Measurements from ENCODE around the gene CIP2A.

CIP2A gene

DNA sequence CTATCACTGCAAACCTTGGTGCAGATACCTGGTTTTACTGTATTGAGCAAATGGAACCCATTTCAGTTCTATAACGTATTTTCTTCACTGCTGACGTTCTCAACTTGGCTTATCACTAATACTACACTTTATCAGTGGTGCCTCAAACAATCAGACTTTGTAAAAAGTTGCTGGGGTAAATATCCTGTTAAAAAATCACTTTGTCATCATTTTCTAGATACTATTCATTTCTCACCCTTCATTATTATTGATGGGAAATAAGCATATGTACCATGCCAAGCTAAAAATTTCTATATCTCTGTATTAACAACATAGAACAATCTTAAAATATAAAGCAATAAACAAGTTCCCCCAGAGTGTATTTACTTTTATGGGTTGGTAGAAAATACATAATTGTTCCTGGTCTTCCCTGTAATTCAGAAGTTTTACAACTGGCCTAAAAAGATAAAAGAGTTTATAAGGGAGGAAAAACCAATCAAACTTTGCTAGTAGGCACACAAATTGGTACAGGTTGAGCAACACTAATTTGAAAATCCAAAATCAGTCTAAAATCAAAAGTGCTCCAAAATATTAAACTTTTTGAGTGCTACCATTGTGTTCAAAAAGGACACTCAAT is 33.2 kb downstream of the CIP2A start:
- DNase-seq = no peak

DNA sequence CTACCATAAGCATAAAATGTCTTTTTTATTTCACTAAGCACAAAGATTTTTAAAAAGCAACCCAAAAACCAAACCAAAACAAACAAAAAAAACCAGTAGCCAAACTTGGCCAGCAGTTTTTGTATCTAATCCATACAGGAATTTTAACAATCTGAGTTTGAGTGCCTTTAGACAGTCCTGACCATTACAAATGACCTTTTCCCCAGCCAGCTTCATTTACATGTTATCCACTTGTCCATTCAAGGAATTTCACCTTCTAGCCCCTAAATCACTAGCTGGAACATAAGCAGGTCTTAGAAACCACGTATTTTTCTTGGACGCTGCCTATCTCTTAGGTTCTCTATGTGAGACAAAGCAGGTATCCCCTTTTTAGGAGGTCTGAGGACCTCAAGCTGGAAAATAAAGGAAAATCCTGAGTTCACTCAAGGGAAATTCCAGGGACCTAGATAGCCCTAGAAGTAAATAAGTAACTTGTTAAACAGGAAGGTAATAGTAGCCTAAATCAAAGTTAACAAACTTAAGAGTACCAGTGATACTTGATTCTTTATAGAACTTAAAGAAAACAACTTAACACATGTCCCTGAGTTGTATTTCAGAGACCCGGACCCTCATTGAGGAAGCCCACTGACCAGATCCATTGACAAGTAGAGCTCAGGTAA is 34.2 kb downstream of the CIP2A start:
- no peak for DNase-seq

- no peak for DNase-seq
Measured at GRCh38 chr3:108554229-108554628, 35.0 kb downstream of the CIP2A start.

DNA sequence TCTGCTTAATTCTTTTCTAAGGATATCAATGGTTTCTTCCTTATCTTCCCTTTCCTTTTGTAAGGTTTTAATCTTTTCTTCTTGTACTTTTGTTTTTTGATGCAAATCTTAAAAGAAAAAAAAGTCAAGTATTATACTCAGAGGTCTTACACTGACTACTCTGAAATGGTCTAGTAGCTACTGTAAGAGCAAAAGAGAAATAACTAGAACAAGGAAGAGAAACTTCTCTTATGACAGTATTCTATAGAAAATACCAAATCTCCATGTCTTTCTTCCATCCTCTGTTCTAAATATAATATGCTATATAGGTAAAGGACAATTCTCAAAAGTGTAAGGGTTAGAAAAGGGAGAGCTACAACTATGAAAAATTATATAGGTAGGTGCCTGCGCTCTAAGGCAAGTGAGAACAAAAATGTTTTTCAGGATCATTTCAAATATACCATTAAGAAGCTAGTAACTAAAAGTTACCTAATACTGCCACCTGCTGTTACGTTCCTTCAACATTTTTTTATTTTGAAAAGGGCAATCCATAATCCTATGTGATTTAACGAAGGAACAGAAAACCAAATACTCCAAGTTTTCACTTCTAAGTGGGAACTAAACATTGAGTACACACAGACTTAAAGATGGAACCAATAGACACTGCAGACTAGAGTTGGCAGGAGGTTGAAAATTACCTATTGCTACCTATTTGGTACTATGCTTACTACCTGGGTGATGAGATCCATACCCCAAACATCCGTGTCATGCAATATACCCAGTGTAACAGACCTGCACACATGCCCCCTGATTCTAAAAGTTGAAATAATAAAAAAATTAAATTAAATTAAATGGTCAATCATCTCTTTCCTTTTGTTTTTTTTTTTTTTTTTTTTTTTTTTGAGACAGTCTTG is 36.7 kb downstream of the CIP2A start:
- DNase-seq = no peak

- DNase-seq = no peak
Measured at GRCh38 chr3:108548886-108549285, 40.4 kb downstream of the CIP2A start.

GRCh38 chr3:108548304-108548703 is 40.9 kb downstream of the CIP2A start:
- no peak for DNase-seq

DNA sequence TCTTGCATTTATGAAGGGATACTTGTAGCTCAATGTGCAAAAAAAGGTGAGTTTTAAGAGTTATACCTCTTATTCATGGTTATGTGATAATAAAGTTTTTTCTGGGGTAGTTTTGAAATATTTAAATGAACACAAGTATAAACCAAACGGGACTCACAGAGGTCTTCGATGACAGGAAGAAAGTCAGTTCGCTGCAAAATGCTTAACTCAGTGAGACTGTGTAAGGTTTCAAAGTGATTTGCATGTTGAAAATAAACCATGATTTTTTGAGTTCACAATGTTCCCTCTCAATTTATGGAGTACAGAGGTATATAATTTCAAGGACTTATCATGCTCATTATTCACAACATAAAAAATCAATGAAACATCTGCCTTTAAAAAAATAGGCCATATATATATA is 42.5 kb downstream of the CIP2A start:
- DNase-seq = no peak

DNA sequence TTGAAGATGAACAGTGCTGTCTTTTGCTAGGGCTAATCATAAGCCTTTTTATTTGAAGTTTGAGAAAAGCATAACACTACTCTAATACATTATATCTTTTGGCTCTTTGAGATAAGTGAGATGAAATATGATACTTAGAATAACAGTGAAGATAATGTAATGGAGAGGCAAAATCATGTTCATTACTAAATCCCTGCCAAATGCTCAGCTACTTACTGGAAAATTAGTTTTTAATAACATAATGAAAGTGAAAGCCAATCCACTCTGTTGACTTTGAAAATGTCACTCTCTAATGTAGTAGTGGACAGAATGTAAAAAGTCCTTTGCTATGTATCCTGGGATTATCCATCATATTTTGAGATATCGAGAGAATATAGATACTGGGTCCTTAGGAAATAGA is 43.0 kb downstream of the CIP2A start:
- DNase-seq = no peak

DNA sequence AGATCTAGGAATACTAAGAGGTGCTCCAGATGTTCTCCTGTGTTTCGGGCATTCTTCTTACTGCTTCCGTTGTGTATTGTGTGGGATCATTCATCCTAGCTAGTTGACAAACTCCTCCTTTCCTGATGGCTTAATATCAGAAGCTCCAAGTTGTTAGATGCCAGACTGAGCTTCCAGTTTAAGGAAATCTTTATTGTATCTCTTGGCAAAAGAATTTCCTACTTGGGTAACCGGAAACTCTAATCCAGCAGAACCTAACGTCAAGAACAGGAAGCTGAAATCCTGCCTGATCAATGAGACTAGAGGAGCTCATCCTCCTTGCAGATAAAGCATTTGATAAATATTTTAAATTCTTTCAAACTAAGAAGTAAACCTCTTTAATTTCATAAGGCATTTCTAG is 51.2 kb downstream of the CIP2A start:
- no peak for DNase-seq

GRCh38 chr3:108528459-108529252 is 60.6 kb downstream of the CIP2A start:
- no peak for DNase-seq

DNA sequence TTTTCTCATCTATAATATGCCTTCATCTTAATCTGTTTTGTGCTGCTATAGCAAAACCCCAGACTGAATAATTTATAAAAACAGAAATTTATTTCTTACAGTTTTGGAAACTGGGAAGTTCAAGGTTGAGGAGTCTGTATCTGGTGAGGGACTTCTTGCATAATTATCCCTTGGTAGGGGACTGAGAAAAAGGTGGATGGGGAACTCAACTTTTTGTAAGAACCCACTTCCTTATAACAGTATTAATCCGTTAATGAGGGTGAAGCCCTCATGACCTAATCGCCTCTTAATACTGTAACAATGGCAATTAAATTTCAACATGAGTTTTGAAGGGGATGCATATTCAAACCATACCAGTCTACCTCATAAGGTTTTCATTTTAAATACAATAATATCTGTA is 61.4 kb downstream of the CIP2A start:
- no peak for DNase-seq

DNA sequence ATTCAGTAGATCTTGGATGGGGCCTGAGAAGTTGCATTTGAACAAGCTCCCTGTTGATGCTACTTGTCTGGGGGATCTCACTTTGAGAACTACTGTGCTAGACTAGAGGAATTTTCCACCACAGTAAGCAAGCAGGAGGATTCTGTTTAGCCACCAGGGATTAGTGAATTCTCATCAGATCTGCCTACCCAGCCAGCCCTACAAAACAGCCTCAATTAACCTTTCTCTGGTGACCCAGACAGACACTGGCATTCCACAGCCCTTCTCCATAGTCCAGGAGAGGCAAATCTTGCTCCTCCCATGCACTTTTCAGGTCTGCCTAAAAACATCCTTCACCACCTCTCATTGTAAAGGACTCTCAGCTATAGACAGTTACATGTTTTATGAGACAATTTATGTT is 62.1 kb downstream of the CIP2A start:
- DNase-seq = peak; percentile 83

GRCh38 chr3:108525971-108526370 is 63.3 kb downstream of the CIP2A start:
- no peak for DNase-seq

DNA sequence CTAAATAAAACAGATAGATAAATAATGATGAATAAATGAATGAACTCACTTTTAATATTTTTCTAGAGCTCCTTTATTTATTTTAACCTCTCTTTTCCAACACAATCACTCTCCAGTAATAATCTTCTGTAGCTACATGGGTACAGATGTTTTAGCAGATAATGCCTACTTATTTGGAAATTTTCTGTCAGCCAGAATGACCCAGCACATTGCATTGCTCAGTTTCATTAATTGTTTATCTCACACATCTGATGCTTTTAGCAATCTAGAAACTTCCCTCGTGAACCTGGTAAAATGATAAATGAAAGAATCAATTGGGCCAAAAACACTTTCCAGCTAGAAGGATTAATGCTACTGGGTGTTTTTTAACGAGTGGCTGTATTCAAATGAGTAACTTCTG is 64.0 kb downstream of the CIP2A start:
- no peak for DNase-seq

DNA sequence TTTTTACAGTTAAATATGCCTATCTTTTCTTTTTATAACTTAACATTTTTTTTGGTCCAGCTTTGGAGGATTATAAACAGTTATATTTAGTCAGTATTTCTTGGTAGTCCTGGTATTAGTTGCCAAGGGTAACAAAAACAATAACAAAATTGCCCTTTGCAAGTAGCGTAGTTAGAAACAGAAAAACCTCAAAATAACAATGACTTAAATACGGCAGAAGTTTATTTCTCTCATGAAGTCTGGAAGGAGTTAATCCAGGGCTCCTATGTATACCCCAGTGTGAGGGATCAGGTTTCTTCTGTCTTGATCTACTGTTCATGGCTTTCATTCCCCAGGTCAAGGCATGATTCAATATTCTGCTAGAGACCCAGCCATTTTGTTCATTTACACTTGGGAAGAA is 64.7 kb downstream of the CIP2A start:
- DNase-seq = no peak

DNA sequence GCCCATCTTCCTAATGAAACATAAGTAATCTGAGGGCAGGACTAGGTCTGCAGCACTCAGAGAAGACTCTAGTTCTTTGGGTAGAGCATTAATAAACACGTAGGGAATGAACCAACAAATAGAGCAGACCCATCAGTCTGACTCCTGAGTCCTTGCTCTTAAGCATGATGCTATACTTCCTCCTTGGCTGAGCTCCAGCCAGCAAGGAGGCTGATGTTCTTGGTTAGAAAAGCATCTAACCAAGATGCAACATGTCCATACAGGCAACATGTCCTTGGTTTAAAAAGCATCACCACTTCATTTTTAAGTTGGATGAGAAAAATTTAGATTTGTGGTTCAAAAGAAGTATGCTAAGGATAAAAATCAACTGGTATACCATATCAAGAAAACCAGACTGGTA is 70.3 kb downstream of the CIP2A start:
- no peak for DNase-seq

DNA sequence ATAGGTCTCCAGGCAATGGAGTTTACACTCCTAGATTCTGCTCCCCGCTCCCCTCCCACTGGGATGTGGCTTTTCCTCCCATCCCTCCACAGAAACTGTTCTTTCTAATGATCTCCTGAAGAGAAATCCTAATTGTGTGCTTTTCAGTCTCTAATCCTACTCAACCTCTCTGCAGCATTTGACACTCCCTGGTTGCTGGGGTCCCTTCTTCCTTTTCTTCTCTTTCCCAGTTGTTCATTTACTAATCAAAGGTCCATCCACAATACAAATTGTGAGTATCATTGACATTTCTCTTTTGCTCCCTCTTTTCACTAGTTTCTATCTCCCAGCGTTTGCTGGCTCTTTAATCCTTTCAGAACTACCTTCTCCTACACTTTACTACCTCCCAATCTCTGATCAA is 72.4 kb downstream of the CIP2A start:
- no peak for DNase-seq

DNA sequence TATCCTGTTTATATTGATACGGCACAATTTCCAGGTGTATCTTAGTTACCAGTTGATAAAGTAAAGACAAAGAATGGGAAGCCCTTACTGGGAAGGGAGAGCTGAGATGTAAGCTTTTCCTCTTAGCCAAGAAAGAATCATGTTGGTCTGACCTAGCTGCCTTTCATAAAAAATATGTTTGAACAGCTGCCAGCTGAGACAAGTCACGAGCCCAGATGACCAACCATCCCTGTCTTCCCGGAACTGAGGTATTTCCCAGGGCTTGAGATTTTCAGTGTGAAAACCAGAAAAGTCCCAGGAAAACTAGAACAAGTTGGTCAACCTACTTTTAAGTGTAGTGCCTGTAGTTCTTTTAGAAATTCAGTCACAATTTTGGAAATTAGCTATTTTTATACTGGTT is 75.3 kb downstream of the CIP2A start:
- no peak for DNase-seq

- DNase-seq = no peak
Measured at GRCh38 chr3:108512671-108513070, 76.6 kb downstream of the CIP2A start.

- no peak for DNase-seq
Measured at GRCh38 chr3:108511490-108511889, 77.7 kb downstream of the CIP2A start.

DNA sequence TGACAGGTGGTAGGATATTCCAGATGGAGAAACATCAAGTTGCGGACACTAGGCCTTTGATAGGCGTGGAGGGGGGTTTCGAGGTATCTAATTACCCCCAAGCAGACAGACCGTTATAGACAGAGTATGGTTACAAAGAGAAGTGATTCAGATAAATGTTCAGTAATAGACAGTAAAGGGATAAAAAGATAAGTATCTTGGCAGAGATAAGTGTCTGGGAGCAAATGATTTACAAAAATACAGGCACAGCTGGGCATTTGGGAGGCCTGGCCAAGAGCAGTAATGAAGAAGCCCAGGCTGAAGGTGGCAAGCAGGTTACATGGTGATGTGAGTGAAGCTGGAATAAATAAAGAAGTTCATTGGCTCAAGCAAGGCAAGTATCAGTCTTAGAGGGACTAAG is 78.2 kb downstream of the CIP2A start:
- DNase-seq = no peak

DNA sequence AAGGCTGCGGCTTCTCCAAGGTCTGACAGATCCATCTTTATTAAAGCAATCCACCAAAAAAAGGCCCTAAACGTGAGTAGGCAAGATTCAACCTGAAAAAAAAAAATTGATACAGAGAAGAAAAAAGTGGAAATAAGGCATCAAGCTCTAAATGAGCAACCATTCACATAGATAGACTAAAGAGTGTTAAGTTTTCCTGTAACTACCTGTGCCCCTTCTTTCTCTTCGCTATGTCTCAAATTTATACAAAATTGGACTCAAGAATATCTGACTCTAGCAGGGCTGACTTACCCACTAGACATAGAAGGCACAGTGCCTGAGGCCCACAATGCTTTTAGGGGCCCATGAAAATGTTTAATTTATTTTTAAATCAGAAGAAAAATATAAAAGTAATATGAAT is 78.7 kb downstream of the CIP2A start, which contains the start of gene MYH15:
Gene MYH15, minus strand, starts transcription at position 101 of the 400 bp plus-strand sequence. Its CDS starts 66 bp downstream, at position 35.
- no peak for DNase-seq

GRCh38 chr3:108509871-108510270 is 79.4 kb downstream of the CIP2A start:
- peak; percentile 56 for DNase-seq
